ENCODE measurements around the gene INPP5A.
"Not testable (repeated sequence)": the region's sequence is repeated elsewhere in the genome, so short reads cannot be mapped to it uniquely, and the experiment has no call there.

The INPP5A gene

DNA sequence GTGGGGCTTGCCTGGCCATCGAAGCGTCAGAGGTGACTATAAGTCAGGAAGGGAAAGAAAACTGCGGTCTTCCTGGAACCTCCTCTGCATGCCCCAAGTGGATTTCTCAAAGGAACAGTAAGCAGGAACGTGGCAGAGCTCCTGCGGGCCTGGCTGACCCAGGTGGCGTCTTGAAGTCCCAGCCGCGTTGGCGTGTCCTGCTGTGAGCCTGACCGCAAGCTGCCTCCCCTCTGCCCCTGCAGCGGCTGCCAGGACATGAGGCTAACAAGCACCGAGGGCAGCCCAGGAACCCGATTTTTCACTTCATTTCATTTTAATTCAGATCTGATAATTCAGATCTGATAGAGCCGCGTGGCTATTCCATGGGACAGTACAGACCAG is 193.0 kb downstream of the INPP5A start:
- no peak for DNase-seq

DNA sequence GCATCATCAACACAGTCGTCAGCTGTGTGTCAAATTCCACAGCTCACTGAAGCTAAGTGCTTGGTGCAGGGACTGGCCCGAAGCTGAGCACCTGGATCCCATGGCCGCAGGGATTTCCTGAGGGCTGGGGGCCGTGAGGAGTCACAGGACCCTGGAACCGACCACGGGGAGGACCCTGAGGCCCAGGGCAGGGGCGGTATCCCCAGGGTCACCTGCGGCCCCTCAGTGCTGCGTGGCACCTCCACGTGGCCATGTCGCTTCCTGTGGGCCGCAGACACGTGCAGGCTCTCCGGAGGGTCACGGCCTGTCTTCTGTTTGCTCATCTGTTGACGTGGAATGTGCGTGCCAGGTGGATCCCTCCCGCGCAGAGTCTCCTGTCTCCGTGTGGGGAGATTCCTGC is 194.9 kb downstream of the INPP5A start:
- DNase-seq = no peak

DNA sequence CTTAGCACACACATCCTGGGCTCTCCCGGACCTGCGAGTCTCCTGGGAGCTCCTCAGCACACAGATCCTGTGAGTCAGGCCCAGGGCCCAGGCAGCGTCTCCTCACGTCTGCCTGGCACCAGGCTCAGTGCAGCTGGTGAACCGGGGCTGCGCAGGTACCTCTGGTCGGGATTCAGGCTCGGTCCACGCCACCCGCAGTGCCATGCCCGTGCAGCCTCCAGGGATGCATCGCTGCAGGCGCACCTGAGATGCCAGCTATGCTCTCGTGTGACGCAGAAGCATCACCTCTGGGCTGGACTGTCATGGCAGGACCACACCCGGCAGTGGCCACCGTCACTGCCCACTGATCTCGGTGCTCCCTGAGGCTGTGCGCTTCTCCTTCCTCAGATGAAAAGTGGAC is 196.3 kb downstream of the INPP5A start:
- DNase-seq = no peak

DNA sequence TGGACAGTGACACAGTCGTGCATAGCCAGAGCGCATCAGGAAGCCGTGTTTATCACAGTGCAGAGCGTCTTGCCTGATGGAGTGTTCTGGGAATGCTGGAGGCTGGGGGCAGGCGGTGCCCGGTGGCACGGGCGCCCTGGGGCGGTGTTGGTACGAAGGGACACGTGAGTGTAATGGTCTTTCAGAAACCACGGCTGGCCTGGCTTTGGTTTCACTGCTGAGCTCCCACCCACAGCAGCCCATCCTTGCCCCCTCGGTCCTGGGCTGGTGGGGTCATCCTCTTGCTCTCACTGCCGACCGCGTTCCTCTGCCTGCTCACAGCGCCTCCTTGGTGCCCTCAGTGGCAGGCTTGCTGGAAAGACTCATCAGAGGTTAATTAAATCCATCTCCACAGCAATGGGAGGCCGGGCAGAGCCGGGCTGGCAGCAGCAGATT is 197.8 kb downstream of the INPP5A start:
- DNase-seq = no peak

DNA sequence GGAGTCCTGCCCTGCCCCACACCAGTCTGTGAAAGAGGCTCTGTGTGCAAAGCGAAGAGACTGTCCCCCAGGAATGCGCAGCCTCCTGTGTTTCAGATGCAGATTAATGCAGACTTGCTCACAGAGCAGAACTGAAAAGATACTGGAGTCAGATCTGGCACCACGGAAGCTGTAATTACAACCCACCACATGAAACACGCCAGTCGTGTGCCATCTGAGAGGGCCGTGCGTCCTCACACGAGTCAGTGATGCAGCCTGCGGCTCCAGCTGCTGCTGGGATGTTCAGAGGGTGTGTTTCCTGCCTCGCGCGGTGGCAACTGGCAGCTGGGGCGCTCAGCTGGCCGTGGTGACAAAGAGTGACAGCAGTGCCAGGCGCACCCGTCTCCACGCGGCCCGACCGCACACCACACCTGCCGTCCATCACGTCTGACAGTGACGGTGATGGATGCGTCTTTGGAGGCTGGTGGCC is 198.4 kb downstream of the INPP5A start:
- DNase-seq = no peak

DNA sequence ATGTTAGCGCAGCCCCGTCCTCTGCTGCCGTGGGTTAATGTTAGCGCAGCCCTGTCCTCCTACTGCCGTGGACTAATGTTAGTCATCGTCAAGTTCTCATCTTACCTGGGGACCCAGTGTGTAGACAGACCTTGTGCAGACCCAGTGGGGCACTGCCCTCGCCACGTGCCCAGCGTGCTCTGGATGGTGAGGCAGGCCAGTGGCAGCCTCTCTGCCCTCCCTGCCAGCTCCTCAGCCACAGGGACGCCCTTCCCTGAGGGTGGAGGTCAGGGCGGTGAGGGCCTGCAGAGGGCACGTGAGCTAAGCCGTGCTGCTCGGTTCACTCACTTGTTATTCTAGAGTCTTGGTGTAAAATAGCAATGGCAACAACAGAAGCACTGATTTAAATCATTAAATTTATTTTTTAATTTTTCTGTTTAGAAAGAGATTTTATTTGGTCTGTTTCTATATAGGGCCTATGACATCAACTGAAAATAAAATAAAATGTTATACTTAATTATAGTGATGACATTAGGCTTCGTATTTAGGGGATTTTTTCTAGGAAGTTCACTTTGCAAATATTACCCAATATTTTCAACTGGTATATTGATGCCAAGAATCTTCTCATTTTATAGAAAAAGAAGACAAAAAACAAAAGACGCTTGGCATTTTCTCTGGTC is 199.9 kb downstream of the INPP5A start:
- DNase-seq = no peak

DNA sequence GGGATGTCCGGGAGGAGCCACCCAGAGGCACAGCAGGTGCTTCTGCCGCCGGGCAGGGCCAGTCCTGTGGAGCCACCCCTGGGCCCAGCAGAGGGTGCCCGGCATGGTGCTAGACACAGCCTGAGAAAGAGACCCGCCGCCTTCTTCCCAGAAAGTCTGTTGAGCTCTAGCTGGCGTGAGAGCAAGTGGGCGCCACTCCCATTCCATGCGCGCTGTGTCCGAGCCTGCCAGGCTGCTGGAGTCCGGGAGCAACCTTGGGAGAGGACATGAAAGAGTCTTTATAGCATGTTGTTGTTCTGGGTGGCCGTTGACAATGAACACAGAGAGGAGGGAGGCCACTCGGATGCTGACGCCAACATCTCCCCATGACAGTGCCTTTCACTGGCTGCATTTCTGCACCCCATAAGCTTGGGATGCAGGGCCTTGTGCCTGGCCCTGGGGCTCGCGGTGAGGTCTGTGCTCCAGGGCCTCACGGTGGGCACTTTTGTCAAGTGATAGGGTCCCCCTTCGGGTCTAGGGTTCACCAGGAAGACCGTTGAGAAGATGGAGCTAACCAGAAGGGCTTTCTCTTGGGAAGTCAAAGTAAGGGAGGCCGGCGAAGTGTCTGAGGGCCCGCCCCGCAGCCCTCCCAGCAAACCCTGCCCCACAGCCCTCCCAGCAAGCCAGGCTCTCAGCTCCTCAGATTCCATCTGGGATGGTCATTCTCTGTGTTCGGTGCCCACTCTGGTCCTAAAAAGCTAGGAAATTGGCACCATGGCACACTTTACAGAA is 201.1 kb downstream of the INPP5A start:
- DNase-seq = no peak

DNA sequence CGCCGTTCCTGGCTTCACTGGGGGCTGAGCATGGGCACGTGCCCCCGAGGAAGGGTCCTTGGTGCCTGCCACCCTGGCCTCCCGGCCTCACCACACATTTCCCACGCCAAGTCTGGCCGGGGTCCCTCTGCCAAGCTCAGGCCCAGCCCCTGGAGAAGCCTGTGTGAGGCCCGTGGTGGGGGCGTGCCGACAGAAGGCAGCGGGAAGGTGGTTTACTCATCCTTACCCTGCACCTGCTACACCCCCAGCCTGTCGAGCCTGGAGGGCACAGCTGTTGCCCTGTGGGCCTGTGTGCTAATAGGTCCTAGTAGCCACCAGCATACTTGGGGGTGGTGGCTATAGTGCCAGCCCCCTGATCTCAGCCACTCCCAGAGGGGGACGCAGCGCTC is 201.6 kb downstream of the INPP5A start:
- DNase-seq = no peak

DNA sequence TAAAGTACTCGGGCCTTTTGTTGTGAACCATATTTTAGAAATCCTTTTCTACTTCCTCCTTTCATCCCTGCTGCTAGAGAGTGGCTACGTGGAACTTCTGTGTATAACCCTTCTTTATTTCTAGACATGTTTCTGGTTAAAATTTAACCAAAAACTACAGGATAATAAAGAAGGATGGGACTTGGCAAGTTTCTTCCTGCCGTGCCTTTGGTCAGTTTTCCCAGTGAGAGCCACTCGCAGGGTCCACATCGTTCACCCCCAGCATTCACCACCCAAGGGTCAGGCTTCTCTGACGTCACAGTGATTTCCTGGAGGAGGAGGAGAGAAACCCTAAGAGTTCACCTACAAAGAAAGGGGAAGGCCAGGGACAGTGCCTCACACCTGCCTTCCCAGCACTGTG is 203.0 kb downstream of the INPP5A start:
- no peak for DNase-seq

DNA sequence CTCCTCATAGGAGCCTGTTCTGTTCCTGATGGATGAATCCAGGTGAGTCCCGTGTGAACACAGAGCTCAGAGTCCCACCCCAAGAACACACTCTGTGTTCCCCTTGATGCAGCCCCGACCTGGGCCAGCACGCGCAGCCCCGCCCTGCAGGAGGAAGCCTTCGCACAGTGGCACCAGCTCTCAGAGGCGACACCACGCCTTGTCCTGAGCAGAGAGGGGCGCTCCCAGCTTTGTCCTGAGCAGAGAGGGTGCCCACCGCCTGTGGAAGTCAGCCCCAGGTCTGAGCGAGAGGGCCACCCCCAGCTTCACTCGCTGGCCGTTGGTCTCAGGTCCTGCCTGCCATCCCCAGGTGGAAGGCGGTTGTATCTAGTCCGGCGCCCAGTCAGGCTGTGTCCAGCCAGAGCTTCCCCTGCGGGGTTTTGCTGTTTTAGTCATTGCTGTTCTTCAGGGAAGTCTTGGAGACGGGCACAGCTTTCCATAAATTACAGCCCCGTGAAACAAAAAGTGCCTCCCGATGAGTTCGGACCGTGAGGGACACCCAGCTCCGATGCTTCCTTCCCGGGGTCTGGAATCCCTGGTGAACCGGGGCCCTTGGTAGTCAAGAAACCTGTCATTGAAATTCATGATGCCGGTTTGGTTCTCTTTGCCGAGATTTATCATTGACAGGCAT is 204.7 kb downstream of the INPP5A start:
- DNase-seq = no peak

DNA sequence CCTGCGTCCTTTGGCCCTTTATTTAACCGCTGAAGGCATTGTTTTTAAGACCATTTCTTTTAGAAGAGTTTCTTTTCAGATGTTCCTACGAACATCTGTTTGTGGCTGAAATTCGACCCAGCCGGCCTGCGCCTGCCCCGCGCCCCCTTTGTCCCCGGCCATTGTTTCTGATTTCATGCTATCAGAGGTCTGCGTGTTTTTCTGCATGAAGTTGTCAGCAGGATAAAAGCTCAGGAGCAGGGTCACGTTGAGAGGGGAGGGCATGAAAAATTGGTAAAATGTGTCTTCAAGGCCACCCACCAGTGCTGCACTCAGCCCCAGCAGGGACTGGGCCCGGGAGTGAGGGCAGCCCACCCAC is 205.2 kb downstream of the INPP5A start:
- no peak for DNase-seq

DNA sequence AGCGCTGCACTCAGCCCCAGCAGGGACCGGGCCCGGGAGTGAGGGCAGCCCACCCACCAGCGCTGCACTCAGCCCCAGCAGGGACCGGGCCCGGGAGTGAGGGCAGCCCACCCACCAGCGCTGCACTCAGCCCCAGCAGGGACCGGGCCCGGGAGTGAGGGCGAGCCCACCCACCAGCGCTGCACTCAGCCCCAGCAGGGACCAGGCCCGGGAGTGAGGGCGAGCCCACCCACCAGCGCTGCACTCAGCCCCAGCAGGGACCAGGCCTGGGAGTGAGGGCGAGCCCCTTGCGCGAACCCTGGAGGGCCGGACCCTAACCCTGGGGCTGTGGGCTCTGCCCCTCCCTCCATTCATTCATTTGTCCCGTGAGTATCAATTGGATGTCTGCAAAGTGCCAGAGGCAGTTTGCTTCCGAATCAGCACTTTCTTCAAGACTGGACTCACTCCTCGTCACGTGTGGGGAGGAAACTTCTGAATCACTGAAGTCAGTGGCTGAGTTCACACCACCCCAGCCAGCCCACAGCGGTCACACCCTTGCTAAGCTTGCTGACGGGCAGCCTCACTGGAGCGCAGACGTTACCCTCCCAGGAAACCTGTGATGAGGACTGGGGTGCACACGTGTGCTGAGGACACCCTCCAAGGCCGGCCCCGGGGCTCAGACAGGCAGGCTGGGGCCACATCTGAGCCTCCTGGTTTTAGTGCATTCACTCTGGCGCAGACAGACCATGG is 205.8 kb downstream of the INPP5A start:
- not testable (repeated sequence) for DNase-seq

DNA sequence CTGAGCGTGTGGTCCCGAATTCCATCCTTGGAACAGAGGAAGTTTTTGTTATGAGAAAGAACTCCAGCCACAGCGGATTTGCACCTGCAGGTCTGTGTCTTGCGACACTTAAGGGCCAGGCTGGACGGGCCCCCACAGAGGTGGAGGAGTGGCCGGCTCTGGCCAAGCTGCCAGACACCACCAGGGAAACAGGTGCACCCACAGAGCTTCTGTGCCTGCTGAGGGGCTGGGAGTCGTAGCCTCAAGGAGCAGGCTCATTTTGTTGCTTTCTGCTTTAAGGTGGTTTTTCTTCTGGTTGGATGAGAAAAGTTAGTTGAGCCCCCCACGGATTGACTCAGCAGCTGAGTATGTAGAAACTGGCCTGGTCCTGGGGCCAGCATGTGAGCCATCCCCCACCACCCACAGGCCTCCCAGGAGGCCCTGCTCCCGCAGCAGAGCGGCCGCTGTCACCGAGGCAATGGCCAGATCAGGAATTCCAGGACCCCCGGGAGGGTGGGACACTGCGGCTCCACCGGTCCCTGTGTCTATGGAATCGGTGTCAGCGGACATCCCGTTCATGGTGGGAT is 206.4 kb downstream of the INPP5A start:
- DNase-seq = no peak

DNA sequence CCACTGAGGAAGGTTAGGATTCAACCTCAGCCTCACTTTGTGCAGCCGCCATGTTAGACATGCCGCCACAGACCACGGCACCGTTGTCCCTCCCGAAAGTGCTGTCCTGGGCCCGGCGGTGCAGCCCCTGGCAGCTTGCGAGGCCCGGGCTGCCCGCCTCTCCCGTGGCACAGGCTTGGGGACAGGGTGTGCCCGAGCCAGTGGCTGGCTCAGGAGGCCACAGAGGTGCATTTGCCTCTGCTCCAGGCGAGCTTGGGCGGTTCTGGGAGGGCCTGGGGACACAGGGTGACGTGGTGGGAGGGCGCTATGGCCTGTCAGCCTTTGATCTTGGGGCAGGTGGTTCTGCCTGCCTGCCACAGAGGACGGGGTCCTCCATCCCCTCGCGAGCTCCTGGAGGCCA is 207.3 kb downstream of the INPP5A start:
- DNase-seq = no peak

DNA sequence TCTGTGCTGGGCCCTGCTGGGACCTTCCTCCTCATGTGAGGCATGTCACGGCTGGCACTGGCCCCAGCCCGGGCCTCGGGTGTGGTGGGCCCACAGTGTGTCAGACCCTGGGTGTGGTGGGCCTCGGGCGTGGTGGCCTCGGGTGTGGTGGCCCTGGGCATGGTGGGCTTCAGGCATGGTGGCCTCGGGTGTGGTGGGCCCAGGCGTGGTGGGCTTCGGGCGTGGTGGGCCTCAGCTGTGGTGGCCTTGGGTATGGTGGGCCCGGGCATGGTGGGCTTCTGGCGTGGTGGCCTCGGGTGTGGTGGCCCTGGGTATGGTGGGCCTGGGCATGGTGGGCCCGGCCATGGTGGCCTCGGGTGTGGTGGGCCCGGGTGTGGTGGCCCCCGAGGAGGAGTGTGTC is 207.9 kb downstream of the INPP5A start:
- no peak for DNase-seq

DNA sequence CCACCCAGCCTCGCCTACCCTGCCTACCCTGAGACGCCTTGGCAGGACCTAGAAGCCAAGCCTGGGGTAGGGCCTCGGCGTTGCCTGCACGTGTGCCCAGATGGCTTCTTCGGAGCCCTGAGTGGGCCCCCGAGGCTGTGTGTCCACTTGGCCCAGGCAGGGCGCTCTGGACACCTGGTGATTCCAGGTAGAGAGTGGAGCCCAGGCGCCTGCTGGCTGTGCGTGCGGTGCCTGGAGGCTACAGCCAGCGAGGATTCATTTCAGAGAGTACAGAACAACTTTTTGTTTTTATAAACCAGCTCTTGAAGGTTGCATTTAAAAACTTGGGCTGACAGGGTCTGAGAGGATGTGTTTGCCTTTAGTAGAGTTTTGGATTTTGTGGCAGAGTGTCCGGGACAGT is 208.4 kb downstream of the INPP5A start:
- DNase-seq = no peak

DNA sequence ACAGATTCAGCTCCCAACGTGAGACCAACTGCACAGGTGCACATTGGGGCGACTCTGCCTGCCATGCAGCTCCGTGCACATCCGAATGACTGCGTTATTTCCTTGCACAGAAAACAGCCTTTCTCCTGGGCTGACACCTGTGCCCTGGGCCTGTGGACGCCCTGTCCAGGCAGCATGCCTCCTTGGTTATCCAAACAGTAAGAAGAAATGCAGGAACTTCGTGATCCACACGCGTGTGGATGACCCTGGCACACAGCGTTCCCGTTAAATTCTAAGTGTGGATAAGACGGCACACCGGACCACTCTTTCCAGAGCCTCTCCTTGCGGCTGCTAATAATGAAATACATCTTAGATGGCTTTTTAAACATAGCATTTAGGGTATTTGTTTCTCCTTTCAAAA is 208.8 kb downstream of the INPP5A start:
- no peak for DNase-seq

DNA sequence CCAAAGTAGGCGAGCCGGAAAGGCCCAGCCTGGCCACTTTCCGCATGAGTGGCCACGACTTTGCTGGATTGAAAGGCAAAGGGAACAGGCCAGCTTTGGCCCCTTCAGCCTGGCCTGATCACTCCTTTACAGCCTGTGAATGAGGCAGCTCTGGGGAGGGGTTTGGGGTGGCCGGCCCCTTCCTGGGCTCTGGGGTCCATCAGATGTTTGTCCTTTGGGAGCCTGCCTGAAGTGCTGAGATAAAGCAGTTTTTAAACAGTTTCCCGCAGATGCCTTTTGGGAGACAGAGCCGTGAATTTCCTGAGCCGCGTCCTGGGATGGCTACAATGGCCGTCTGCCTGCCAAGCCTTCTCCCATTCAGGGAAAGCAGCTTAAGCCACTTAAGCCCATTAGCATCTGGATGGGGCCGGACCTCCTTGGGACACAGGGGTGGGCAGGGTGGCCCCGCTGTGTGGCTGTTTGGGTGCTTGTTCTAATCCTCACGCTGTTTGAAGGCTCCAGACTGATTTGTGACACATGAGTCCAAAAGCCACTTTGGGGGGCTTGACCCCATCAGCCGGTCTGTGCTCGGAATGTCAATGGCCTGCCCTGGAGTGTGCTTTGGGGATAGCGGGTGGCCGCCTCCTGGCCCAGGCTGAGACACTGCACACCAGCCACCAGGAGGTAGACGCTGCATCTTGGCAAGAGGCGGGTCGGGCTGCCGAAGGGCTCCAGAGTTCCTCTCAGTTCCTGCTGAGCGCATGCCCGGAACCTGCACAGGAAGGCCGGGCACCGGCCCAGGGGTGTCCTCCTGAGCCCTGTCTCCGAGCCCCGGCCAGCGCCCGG is 209.4 kb downstream of the INPP5A start:
- no peak for DNase-seq

DNA sequence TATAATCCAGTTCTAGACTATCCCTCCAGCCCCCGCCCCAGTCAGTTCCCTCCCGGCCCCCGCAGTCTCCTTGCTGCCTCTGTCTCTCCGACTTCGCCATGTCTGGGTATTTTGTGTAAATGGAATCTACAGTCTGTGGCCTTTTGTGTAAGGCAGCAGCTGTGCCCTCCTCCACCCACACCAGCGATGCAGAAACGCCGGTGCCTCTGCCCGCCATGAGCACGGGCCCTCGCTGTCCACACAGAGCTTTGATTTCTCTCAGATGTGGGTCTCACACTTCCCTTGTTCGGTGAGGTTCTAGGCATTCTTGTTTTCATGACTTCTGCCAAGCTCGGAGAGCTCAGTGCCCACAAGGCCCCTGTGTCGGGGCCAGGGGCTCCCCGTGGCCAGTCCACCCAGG is 210.5 kb downstream of the INPP5A start:
- no peak for DNase-seq

DNA sequence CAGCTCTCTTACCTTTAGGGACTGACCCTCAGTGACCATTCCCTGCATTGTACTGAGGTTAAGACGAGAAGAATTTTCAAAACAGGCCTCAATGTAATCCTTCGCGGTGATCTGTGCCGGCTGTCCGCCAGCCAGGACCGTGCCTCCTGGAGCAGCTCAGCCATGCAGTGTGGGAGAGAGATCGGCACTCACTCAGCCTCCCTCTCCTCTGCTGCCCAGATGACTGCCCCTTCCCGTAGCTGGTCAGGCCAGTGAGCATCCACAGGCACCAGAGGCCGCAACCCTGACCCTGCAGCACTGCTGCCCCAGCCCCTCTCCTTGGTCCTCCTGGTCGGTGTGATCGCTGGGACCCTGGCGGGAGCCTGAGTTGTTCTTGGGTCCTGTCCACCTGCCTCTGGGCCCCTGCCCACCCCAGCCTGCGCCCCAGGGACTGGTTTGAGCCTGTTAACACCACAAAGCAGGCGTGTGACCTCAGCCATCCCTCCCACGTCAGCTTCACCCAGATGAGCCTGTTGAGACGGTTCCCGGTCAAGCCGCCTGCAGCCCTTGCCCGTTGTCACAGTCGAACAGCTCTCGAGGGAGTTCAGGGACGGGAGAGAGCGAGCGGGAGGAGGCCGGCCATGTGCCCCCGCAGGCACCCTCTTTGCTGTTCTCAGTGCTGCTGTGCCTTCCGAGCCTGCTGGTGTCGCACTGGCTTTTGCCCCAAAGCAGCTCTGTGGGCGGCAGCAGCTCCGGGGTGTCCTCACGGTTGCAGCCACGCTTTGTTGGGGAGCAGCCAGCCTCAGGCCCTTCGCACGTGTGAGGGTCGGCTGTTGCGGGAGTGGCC is 211.2 kb downstream of the INPP5A start:
- no peak for DNase-seq

DNA sequence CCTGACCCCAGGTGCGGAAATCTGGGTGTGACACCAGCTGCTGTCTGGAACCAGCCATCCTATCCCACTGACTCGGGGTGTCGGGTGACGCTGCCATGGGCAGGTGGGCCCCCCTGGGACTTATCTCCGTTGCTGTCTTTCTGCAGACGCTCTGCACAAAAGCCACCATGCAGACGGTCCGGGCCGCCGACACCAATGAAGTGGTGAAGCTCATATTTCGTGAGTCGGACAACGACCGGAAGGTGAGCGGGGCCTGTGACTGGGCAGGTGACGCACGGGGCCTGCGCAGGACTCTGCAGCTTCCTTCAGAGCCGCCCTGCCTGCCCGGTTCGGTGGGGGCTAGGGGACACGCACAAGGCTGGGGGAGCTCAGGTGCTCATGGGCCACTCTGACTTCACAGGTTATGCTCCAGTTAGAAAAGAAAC is 211.8 kb downstream of the INPP5A start:
- no peak for DNase-seq

Data from activated CD4-positive, CD25-positive, alpha-beta regulatory T cell (primary cell).